ENCODE data around the gene DSE.

The DSE gene

GRCh38 chr6:116492331-116493067, 121.8 kb downstream of the DSE start:
- no peak for TF ChIP-seq CTCF (IDR thresholded peaks at IDR 0.05; ENCODE audit: low read depth, low read length)
- Histone ChIP-seq H3K4me1 (no peaks in the 10 kb centered on the region), H3K36me3 (no peaks in the 10 kb centered on the region), H3K27me3 (no peaks in the 10 kb centered on the region), H3K9me3 (no peaks in the 10 kb centered on the region), H3K4me3 (ENCODE audit: low read depth, low read length) (no peak overlapping the region)
- DNase-seq = no peak
